ENCODE results near the gene MAGI3. TPM values are rescaled to one million over a fixed set of nuclear protein-coding genes. Genes with fewer than 3 reads are reported as not detected.
A peak's percentile ranks its signal among the peaks of the same experiment; 100 is the strongest.
"Not testable (repeated sequence)": the region's sequence is repeated elsewhere in the genome, so short reads cannot be mapped to it uniquely, and the experiment has no call there.

Gene MAGI3
- total RNA-seq, 1 donor from 2014 or later, result 33.1 TPM

- DNase-seq, result no peak
These were observed 127.7 kb downstream of the MAGI3 start for GRCh38 chr1:113517983-113518382.

GRCh38 chr1:113519556-113519955 is 129.2 kb downstream of the MAGI3 start:
- no peak for DNase-seq

GRCh38 chr1:113530021-113530420 is 139.7 kb downstream of the MAGI3 start:
- no peak for DNase-seq

GRCh38 chr1:113531321-113531720 is 141.0 kb downstream of the MAGI3 start:
- no peak for DNase-seq

GRCh38 chr1:113533061-113533460 is 142.7 kb downstream of the MAGI3 start:
- DNase-seq, result no peak

GRCh38 chr1:113534130-113534817 is 144.0 kb downstream of the MAGI3 start:
- DNase-seq, result no peak

GRCh38 chr1:113534875-113535274 is 144.6 kb downstream of the MAGI3 start:
- no peak for DNase-seq

- DNase-seq, result no peak
These were observed 146.0 kb downstream of the MAGI3 start for GRCh38 chr1:113536182-113536780.

GRCh38 chr1:113538225-113538624 is 147.9 kb downstream of the MAGI3 start:
- DNase-seq, result no peak

- DNase-seq, result no peak
These were observed 150.0 kb downstream of the MAGI3 start for GRCh38 chr1:113540335-113540734.

- DNase-seq, result no peak
These were observed 150.8 kb downstream of the MAGI3 start for GRCh38 chr1:113541106-113541505.

- peak; percentile 1 for DNase-seq
These were observed 151.9 kb downstream of the MAGI3 start for GRCh38 chr1:113542221-113542701.

- no peak for DNase-seq
These were observed 152.8 kb downstream of the MAGI3 start for GRCh38 chr1:113543110-113543509.

GRCh38 chr1:113545210-113545609 is 154.9 kb downstream of the MAGI3 start:
- no peak for DNase-seq

- no peak for DNase-seq
These were observed 155.3 kb downstream of the MAGI3 start for GRCh38 chr1:113545626-113546025.

- DNase-seq, result no peak
These were observed 161.4 kb downstream of the MAGI3 start for GRCh38 chr1:113551728-113552127.

GRCh38 chr1:113552244-113552643 is 161.9 kb downstream of the MAGI3 start:
- no peak for DNase-seq

- DNase-seq, result no peak
These were observed 166.9 kb downstream of the MAGI3 start for GRCh38 chr1:113557187-113557586.

GRCh38 chr1:113565621-113566020 is 175.3 kb downstream of the MAGI3 start:
- DNase-seq, result no peak

GRCh38 chr1:113567427-113567826 is 177.1 kb downstream of the MAGI3 start:
- no peak for DNase-seq

- DNase-seq, result not testable (repeated sequence)
These were observed 185.5 kb downstream of the MAGI3 start for GRCh38 chr1:113575744-113576260.

GRCh38 chr1:113576271-113576670 is 186.0 kb downstream of the MAGI3 start:
- no peak for DNase-seq

- DNase-seq, result no peak
These were observed 189.1 kb downstream of the MAGI3 start for GRCh38 chr1:113579256-113580018.

Measured in occipital lobe (tissue), 2 donors.